ENCODE results near the gene GNS. TPM values are rescaled to one million over a fixed set of nuclear protein-coding genes. Genes with fewer than 3 reads are reported as not detected.
"Not testable (repeated sequence)": the region's sequence is repeated elsewhere in the genome, so short reads cannot be mapped to it uniquely, and the experiment has no call there.

Gene GNS
- polyA plus RNA-seq, 3 donors, result 157 to 181 (median 172) TPM

DNA sequence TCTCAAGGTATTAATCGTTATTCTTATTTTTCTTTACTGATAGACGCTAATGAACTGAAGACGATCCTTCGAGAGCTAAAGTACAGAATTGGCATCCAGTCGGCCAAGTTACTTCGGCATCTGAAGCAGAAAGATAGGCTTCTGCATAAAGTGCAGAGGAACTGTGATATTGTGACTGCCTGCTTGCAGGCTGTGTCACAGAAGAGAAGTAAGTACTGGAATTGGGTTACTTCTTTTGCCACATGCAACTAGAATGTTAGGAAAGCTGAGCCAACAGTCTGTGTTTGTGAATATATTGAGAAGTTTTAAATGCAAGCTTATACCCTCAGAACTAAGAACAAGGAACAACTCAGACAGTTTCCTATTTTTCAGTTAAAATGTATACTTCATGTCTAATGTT is 26.6 kb upstream of the GNS start:
- DNase-seq (ENCODE audit: extremely low read depth in 1 of 11, low read depth in 9 of 11, low spot score in 4 of 11), result no peak

- DNase-seq (ENCODE audit: extremely low read depth in 1 of 11, low read depth in 9 of 11, low spot score in 4 of 11), result no peak
Measured at GRCh38 chr12:64782191-64782876, 23.1 kb upstream of the GNS start.

DNA sequence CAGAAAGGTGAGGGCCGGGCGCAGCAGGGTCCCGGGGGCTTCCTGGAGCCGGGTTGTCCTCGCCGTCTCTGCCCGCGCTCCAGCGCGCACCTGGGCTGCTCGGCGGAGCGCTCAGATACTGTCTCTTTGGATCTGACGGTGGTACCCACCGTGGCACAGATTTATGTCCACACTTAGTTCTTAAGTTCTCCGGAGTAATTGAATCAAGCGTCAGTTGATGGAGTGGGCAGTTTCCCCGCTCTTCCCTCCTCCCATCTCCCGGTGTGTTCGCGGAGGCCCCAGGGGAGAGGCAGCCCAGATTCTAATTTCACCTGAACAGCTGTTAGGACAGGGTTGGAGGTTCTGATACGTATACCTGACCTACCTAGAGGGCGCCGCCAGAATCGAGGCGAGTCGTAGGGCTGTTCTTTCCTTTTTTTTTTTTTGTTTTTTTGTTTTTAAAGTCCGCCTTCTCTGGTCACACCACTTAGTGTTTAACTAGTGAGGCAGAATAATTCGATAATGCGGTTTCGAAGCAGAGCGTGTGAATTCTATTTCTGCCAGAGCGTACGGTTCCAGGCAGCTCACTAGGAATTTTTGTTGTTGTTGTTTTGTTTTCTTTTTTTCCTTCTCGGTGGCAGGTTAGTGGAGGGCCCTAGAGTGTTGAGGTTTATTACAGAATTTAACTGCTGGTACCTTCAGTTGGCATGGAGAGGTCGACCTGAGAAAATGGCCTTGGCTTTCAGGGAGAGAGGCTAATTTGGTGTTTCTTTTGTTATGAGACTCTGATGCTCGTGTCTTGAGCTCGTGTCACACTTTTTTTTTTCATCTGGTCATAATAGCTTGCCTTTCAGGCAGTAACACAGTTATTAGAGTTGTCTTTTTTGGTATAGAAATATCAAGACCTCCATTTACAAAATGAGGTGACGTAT is 22.3 kb upstream of the GNS start:
- DNase-seq (ENCODE audit: extremely low read depth in 1 of 11, low read depth in 9 of 11, low spot score in 4 of 11), result no peak

GRCh38 chr12:64780531-64781279 is 21.5 kb upstream of the GNS start:
- DNase-seq (ENCODE audit: extremely low read depth in 1 of 11, low read depth in 9 of 11, low spot score in 4 of 11), result no peak

DNA sequence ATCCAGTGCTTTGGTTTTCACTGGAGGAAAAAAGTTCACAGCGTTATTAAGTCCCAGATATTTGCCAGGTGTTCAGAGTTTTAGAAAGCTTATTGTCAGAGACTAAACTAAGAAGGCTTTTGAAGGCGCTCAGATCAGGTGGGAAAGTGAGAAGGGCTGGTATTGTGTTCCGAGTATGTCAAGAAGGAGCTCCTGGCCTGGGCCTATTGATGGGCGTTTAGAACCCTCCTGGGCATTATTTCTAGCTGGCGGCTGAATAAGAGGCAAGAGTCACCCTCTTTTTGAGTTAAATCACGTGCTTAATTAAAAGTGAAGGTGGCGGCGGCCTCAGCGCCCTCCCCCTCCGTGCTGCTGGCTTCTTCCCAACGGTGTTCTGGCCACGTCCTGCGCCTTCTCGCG is 20.9 kb upstream of the GNS start:
- no peak for DNase-seq (ENCODE audit: extremely low read depth in 1 of 11, low read depth in 9 of 11, low spot score in 4 of 11)

GRCh38 chr12:64779354-64779974 is 20.3 kb upstream of the GNS start:
- no peak for DNase-seq (ENCODE audit: extremely low read depth in 1 of 11, low read depth in 9 of 11, low spot score in 4 of 11)

DNA sequence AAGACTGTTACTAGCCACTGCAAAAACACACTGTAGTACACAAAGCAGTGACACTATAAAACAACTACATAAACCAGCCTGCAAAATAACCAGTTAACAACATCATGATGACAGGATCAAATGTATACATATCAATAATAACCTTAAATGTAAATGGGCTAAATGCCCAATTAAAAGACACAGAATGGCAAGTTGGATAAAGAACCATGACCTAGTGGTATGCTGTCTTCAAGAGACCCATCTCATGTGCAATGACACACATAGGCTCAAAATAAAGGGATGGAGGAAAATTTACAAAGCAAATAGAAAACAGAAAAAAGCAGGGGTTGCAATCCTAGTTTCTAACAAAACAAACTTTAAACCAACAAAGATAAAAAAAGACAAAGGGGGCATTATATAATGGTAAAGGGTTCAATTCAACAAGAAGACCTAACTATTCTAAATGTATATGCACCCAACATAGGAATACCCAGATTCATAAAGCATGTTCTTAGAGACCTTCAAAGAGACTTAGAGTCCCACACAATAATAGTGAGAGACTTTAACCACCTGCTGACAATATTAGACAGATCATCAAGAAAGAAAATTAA is 16.0 kb upstream of the GNS start:
- DNase-seq (ENCODE audit: extremely low read depth in 1 of 11, low read depth in 9 of 11, low spot score in 4 of 11), result not testable (repeated sequence)

DNA sequence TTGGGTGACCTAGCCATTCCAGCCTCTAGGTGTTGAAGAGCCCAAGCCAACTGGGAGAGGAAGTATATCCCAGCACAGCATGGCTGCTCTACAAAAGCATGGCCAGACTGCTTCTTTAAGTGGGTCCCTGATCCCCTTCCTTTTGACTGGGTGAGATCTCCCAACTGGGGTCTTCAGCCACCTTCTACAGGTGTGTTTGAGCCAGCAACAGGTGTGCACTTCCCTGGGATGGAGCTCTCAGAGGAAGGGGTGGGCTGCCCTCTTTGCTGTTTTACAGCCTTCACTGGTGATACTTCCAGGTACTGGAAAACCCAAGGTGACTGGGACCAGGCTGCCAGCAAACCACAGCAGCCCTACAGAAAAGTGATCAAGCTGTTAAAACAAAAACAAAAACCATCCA is 14.2 kb upstream of the GNS start:
- no peak for DNase-seq (ENCODE audit: extremely low read depth in 1 of 11, low read depth in 9 of 11, low spot score in 4 of 11)

- DNase-seq (ENCODE audit: extremely low read depth in 1 of 11, low read depth in 9 of 11, low spot score in 4 of 11), result no peak
Measured at GRCh38 chr12:64767495-64767894, 8.3 kb upstream of the GNS start.

GRCh38 chr12:64760808-64761573 is 1.8 kb upstream of the GNS start:
- DNase-seq (ENCODE audit: extremely low read depth in 1 of 11, low read depth in 9 of 11, low spot score in 4 of 11), result no peak

DNA sequence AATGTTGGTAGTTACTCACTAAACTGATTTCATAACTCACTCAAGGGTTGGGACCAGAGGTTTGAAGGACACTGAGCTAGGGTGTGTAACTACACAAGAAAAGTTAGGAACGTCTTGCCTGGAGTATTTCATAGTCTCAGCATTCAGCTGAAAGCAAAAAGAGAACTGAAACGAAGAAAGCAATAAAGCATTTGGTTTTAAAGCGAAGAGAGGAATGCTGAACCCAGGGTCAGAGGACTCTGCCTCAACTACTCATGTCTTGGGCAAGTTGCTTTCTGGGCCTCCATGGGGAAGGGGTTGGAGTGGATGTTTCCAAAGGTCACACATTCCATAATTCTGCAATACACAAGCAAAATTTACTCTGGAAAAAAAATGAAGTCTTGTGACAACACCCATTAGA is 1.4 kb downstream of the GNS start:
- DNase-seq (ENCODE audit: extremely low read depth in 1 of 11, low read depth in 9 of 11, low spot score in 4 of 11), result no peak

DNA sequence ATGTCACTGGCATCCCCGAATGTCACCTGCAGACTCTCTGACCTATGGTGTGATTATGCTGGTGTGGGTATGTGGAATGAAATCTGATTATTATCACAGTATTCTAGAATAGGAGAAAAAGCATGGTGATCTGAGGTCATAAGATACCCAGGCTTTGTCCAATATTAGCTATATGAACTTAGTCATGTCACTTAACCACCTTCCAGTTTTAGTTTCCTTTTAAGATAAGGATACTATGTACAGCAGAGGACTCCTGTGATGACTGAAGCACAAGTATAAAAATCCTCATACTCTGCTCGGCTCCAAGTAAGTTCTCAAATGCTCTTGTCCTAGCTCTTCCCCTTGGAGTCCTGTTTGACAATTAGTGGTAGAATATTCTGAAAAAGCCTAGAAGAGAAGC is 2.8 kb downstream of the GNS start:
- no peak for DNase-seq (ENCODE audit: extremely low read depth in 1 of 11, low read depth in 9 of 11, low spot score in 4 of 11)

DNA sequence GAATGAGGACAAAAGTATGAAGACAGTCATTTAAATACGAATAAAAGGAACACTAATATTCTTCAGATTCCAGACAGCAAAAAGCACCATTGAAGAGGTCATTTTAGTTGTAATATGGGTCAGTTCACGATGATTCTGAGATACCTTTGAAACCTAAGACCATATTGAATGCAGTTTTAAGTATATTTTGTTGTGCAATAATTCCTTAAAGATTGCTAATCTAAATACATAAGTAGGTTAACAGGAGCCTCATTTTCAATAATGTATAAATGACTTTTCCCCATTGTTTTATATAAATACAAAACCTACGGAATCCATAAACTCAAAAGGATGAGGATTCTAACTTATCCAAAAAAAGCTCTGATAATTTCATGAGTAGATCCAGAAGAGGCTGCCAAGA is 5.8 kb downstream of the GNS start:
- DNase-seq (ENCODE audit: extremely low read depth in 1 of 11, low read depth in 9 of 11, low spot score in 4 of 11), result no peak

- DNase-seq (ENCODE audit: extremely low read depth in 1 of 11, low read depth in 9 of 11, low spot score in 4 of 11), result no peak
Measured at GRCh38 chr12:64752833-64753238, 6.4 kb downstream of the GNS start.

DNA sequence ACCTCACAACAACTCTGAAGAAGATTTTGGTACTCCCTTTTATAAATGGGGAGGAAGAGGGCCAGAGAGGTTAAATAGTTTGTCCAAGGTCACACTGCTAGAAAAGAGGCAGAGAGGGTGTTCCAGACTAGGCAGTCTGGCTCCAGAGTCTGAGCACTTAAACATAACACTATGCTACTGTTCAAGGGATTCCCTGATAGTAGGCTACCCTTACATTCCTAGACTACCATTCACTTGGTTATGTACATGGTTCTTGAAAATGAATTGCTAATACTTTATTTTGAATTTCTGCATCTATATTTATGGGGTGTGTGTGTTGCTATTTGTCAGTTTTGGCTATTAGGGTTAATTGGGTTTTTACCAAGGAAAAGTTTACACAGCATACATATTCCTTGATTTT is 7.2 kb downstream of the GNS start:
- DNase-seq (ENCODE audit: extremely low read depth in 1 of 11, low read depth in 9 of 11, low spot score in 4 of 11), result no peak

DNA sequence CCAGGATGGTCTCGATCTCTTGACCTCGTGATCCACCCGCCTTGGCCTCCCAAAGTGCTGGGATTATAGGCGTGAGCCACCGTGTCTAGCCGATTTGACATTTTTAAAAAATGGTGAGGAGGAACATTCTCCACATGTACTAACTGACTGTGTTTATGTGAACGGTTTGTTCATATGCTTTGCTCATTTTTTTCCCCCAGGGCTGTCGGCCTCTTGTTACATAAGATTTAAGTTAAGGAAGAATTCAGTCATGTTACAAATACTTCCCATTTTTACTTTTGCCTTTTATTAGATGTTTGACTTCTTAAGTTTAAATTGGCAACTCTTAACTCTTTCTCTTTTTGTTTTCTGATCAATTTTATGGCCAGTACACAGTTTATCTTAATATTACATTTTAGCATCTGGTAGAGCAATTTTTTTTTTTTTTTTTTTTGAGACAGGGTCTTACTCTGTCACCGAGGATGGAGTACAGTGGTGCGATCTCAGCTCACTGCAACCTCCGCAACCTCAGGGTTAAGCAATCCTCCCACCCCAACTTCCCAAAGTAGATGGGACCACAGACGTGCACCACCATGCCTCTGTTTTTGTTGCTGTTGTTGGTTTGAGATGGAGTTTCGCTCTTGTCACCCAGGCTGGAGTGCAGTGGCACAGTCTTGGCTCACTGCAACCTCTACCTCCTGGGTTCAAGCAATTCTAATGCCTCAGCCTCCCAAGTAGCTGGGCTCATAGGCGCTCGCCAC is 9.6 kb downstream of the GNS start:
- no peak for DNase-seq (ENCODE audit: extremely low read depth in 1 of 11, low read depth in 9 of 11, low spot score in 4 of 11)

- DNase-seq (ENCODE audit: extremely low read depth in 1 of 11, low read depth in 9 of 11, low spot score in 4 of 11), result no peak
Measured at GRCh38 chr12:64747695-64748094, 11.5 kb downstream of the GNS start.

GRCh38 chr12:64746663-64747062 is 12.5 kb downstream of the GNS start:
- DNase-seq (ENCODE audit: extremely low read depth in 1 of 11, low read depth in 9 of 11, low spot score in 4 of 11), result no peak
